ENCODE results near the gene FAAH.

The FAAH gene

DNA sequence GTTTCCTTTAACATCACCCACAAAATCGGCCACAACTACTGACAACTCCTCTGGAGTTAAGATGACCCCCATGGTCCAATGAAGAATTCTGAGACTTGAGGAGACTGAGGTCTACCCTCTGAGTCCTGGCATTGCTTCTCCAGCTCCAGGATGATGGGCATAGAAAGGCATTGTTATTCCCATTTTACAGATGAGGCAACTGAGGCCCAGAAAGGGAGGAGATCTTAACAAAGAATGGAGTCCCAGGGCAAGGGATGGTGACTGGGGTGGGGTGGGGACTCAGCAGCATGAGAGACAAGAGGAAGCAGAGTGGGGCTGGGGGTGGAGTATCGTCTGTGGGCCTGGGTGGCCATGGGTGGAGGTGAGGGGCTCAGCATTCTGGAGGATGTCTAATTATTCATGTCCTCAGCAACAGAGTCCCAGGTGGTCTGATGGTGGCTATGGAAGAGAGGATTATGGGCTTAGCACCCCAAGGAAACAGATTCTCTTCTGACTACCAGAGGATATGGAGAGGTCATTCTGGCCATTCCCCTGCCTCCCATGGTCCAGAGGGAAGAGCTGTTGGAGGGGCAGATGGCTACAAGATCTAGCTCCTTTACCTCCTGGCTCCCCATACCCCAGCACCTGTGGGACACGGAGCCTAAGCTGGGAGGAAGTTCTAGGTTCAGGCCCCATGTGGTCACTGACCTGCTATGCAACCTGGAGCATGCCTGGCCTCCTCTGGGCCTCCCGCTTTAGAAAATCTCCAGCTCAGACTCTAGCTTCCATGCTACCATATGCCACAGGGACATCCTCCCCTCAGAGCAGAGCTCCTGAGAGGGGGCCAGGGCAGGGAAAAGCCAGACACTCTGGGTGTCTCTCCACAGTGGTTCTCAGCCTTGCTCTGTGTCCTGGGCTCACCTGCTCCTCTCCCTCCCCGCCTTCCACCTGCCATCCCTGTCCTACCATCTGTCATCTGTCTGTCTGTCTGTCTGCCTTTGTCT is 58.1 kb downstream of the FAAH start:
- DNase-seq, result no peak

DNA sequence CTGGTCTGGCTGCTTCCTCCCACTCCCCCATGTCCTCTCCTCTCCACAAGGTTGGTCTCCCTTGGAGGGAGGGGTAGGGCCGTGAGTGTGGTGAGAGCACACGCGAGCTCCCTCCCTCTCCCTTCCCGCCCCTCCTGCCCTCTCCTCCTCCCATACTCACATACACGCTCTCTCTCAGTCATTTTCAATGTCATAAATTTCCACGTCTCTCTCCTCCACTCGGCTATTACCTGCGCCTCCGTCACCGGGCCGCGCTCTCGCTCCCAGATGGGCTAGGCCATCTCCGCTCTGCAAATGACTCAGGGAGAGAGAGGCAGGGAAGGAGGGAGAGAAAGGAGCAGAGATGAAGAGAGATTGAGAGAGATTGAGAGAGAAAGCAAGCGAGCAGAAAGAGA is 58.8 kb downstream of the FAAH start:
- DNase-seq, result no peak

- no peak for DNase-seq
Measured at GRCh38 chr1:46453449-46453848, 59.3 kb downstream of the FAAH start.

DNA sequence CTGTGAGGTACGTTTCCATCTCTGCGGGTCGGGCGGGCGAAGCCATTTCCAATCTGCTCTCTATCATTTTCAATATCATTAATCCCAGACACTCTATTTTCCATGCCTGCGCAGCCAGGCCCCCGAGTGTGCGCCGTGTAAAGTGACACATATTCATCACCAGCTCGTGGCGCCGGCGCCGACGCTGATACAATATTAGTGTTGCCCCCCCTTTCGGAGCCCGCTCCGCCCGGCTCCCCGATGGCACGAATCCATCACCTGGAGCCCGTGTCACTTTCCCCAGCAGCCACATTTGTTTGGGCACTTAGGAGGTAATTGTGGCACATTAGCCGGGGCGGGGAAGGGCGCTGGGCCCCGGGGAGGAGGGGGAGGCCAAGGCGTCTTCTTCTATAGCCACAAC is 61.8 kb downstream of the FAAH start:
- no peak for DNase-seq

GRCh38 chr1:46456411-46456963 is 62.4 kb downstream of the FAAH start:
- no peak for DNase-seq

DNA sequence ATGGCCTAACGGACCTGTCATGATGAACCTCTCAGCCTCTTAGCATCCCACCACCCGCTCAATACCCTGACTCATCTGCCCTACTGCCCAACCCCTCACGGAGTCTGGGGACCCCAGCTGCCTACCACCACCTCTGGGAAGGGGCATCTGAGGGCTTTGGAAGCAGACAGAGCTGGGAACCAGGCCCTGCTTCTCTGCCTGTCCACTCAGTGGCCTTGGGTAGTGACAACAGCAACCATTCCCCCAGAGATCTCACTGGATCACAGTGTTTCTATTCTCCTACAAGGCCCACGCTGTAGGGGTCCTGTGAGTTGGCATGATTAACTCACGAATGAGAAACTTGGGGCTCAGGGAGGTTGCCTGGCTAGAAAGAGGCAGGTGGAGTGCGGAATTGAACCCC is 63.1 kb downstream of the FAAH start:
- no peak for DNase-seq

GRCh38 chr1:46458190-46458589 is 64.1 kb downstream of the FAAH start:
- no peak for DNase-seq

DNA sequence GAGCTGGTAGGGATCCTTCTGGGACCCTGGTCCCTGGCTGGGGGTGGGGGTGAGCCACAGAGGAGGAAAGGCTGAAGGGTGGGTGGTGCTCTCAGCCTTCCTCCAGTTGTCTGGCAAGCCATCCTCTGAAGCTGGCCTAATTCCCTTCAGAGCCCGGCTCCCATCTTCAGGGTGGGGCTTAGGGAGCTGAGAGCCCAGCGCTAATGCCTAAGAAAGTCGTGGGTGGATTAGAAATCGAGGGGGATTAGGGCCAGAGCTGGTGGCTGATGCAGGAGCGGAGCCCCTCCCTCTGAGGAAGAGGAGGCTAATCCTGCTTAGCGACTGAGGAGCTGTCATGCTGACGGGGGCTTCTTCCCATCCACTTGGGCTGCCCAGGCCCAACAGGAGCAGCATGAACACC is 64.7 kb downstream of the FAAH start:
- no peak for DNase-seq

DNA sequence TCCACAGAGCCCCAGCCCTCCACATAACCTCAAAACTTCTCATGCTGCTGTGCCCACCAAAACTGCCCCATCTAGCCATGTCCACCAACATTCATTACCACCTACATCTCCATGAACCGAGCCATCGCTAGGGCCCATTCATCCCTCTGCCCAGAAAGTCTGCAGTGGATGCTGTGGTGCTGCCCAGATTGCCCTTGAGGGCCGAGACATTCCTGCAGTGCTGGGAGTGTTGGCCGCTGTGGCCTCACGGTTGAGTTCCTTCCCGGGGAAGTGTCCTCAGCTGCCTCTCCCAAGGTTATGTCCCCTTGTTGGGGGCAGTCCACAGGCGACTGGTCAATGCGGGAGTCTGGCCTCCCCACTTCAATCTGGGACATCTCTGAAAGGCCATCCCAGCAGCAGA is 65.2 kb downstream of the FAAH start:
- DNase-seq, result no peak

- no peak for DNase-seq
Measured at GRCh38 chr1:46461017-46461808, 67.1 kb downstream of the FAAH start.

- DNase-seq, result no peak
Measured at GRCh38 chr1:46461809-46462448, 67.8 kb downstream of the FAAH start.

All from activated effector memory CD4-positive, alpha-beta T cell treated with Interleukin-2 at 50 U/mL for 16 hours (primary cell).